Ovary (tissue), 3 donors: ENCODE data around the gene PRICKLE4.

Source experiments
- EP300 ChIP-seq: sonication (generic); formaldehyde crosslinking; IDR thresholded peaks from one replicate; pipeline ENCODE4 v1.6.1; 2017; ENCODE audit warnings: antibody characterized with exemption
- TF ChIP-seq, protein P1 (sequence below), 3 donors: fragments of 450-650 bp in 2 of 3; fragments of 200-600 bp in 1 of 3; IDR thresholded peaks; one replicate each; pipeline versions ENCODE4 v1.5.1 to v1.8.0; 2016 to 2022; ENCODE audit warnings: antibody characterized with exemption in 3 of 3, mild to moderate bottlenecking in 1 of 3
- donor health status: DM: no; HTN: no; CAD: no.

DNA sequence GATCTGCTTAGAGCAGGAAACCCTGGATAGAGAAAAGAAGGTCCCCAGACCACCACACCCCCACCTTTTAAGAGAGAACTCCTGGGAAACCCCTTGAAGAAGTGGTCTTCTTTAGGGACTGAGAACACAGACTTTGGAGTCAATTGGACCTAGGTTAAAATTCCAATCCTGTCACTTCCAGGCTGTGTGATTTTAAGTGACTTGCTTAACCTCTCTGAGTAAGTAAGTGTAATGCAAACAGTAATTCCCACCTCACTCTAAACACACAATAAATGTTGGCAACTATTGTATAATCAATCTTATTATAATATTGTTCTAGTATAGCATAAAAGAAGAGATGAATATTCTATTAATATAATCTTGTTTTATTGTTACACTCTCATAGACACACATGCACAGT, 48.4 kb upstream of the PRICKLE4 start:
- TF ChIP-seq, protein P1, sequence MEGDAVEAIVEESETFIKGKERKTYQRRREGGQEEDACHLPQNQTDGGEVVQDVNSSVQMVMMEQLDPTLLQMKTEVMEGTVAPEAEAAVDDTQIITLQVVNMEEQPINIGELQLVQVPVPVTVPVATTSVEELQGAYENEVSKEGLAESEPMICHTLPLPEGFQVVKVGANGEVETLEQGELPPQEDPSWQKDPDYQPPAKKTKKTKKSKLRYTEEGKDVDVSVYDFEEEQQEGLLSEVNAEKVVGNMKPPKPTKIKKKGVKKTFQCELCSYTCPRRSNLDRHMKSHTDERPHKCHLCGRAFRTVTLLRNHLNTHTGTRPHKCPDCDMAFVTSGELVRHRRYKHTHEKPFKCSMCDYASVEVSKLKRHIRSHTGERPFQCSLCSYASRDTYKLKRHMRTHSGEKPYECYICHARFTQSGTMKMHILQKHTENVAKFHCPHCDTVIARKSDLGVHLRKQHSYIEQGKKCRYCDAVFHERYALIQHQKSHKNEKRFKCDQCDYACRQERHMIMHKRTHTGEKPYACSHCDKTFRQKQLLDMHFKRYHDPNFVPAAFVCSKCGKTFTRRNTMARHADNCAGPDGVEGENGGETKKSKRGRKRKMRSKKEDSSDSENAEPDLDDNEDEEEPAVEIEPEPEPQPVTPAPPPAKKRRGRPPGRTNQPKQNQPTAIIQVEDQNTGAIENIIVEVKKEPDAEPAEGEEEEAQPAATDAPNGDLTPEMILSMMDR (IDR thresholded peaks at IDR 0.05): no peak
- no peak for TF ChIP-seq EP300
